KMS-11 (cell line): ENCODE data around the gene TTC28.

Experiments used
- H2AFZ ChIP-seq: fragments of 200-600 bp; sonication (generic); 2 replicates; pipeline ENCODE4 v1.6.1; 2016; ENCODE audit warnings: antibody characterized with exemption, mixed run types, low read depth
- H3K27ac ChIP-seq: fragments of 200-600 bp; sonication (generic); 2 replicates; pipeline ENCODE4 v1.6.1; 2016; ENCODE audit warnings: mild to moderate bottlenecking, mixed run types
- H3K27me3 ChIP-seq: fragments of 200-600 bp; sonication (generic); 2 replicates; pipeline ENCODE4 v1.6.1; 2017; ENCODE audit warnings: mild to moderate bottlenecking, low read depth, mixed run types, moderate library complexity; ENCODE audit not compliant: insufficient read depth
- H3K36me3 ChIP-seq: fragments of 200-600 bp; sonication (generic); 2 replicates; pipeline ENCODE4 v1.6.1; 2017; ENCODE audit warnings: mild to moderate bottlenecking, mixed run types; ENCODE audit not compliant: insufficient read depth
- H3K4me1 ChIP-seq: fragments of 200-600 bp; sonication (generic); 2 replicates; pipeline ENCODE4 v1.6.1; 2016; ENCODE audit warnings: mild to moderate bottlenecking, low read depth, mixed run types; ENCODE audit not compliant: poor library complexity, severe bottlenecking
- H3K4me2 ChIP-seq: fragments of 200-600 bp; sonication (generic); 2 replicates; pipeline ENCODE4 v1.7.0; 2016; ENCODE audit warnings: mild to moderate bottlenecking, mixed run types
- H3K4me3 ChIP-seq: fragments of 200-600 bp; sonication (generic); IDR thresholded peaks from 2 replicates; pipeline ENCODE4 v1.6.1; 2017; ENCODE audit warnings: low read depth, low read length, mixed read lengths; ENCODE audit not compliant: insufficient read depth
- H3K79me2 ChIP-seq: fragments of 200-600 bp; sonication (generic); 2 replicates; pipeline ENCODE4 v1.6.1; 2016; ENCODE audit warnings: low read depth, mixed run types; ENCODE audit not compliant: insufficient read depth
- H3K9ac ChIP-seq: fragments of 200-600 bp; sonication (generic); 2 replicates; pipeline ENCODE4 v1.6.1; 2016; ENCODE audit warnings: mild to moderate bottlenecking, mixed run types
- H4K20me1 ChIP-seq: fragments of 200-600 bp; sonication (generic); 2 replicates; pipeline ENCODE4 v1.6.1; 2016; ENCODE audit warnings: mild to moderate bottlenecking, mixed run types; ENCODE audit not compliant: insufficient read depth
- CTCF ChIP-seq: fragments of 200-600 bp; sonication (generic); conservative IDR thresholded peaks from 2 replicates; pipeline ENCODE4 v1.6.1; 2017; ENCODE audit warnings: low read depth, mild to moderate bottlenecking, antibody characterized with exemption, low read length, moderate library complexity, mixed read lengths

The TTC28 gene

DNA sequence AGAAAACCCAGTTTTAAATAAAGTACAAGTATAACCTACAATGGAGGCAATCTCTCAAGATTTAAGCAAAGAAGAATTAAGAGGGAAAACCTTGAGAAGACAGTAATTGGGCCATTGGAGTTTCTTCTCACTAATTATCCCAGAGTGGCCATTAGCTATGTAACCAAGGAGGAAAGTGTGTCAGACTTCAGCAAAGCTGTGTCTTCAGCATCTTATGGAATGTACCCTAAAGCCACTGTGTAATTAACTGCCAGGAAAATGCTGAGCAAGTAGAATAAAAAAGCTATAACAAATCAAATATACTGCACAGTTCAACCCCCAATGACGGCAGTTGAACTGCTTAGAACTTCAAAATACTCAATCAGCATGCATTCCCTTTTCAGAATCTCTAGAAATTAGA, 261.6 kb downstream of the TTC28 start:
- no peak for TF ChIP-seq CTCF
- Histone ChIP-seq H3K27me3 (no peaks in the 10 kb centered on the region), H2AFZ (no peak overlapping the region), H3K4me2 (no peak overlapping the region), H3K4me1 (no peaks in the 10 kb centered on the region), H3K79me2 (no peaks in the 10 kb centered on the region), H3K4me3 (no peak overlapping the region), H3K36me3 (no peaks in the 10 kb centered on the region), H4K20me1 (no peaks in the 10 kb centered on the region), H3K9ac (no peak overlapping the region), H3K27ac (no peak overlapping the region)

DNA sequence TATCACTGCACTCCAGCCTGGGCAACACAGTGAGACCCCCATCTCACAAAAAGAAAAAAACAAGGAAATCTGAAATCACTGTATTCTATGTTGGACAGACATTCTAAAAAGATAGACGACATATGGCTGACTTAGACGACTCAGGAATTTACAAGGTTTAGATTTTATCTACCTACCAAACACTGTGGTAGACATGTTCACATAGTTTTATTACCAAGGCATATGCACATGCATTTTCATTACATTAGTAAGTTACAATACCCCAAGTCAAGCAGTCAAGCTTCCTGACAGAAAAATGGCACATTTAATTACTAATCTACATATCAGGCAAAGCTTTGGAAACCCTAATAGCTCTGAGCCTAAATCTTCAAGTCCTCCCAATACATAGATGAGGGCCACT, 262.2 kb downstream of the TTC28 start:
- H3K36me3 ChIP-seq: no peaks in the 10 kb centered on the region
- no peak for TF ChIP-seq CTCF
- H3K4me1 ChIP-seq: no peaks in the 10 kb centered on the region
- no peaks in the 10 kb centered on the region for H4K20me1 ChIP-seq
- H2AFZ ChIP-seq: no peak overlapping the region
- no peak overlapping the region for H3K9ac ChIP-seq
- no peak overlapping the region for H3K4me3 ChIP-seq
- no peak overlapping the region for H3K27ac ChIP-seq
- no peaks in the 10 kb centered on the region for H3K79me2 ChIP-seq
- no peaks in the 10 kb centered on the region for H3K27me3 ChIP-seq
- no peak overlapping the region for H3K4me2 ChIP-seq

- TF ChIP-seq CTCF: no peak
- Histone ChIP-seq H3K4me2 (no peak overlapping the region), H3K79me2 (no peaks in the 10 kb centered on the region)
Measured at GRCh38 chr22:28414913-28415312, 264.7 kb downstream of the TTC28 start.

GRCh38 chr22:28413612-28414399, 265.8 kb downstream of the TTC28 start:
- no peaks in the 10 kb centered on the region for H3K4me1 ChIP-seq
- no peak overlapping the region for H3K27ac ChIP-seq
- no peak overlapping the region for H3K4me2 ChIP-seq
- no peaks in the 10 kb centered on the region for H4K20me1 ChIP-seq
- no peaks in the 10 kb centered on the region for H3K36me3 ChIP-seq
- H3K27me3 ChIP-seq: no peaks in the 10 kb centered on the region
- H3K9ac ChIP-seq: no peak overlapping the region
- H3K4me3 ChIP-seq: no peak overlapping the region
- TF ChIP-seq CTCF: no peak
- no peak overlapping the region for H2AFZ ChIP-seq
- no peaks in the 10 kb centered on the region for H3K79me2 ChIP-seq

More at GRCh38 chr22:28414913-28415312, 264.7 kb downstream of the TTC28 start:
- Histone ChIP-seq H4K20me1 (no peaks in the 10 kb centered on the region), H3K4me1 (no peaks in the 10 kb centered on the region), H3K36me3 (no peaks in the 10 kb centered on the region), H3K27ac (no peak overlapping the region), H3K27me3 (no peaks in the 10 kb centered on the region), H3K4me3 (no peak overlapping the region), H3K9ac (no peak overlapping the region), H2AFZ (no peak overlapping the region)
